Stimulated activated CD4-positive, alpha-beta T cell treated with anti-CD3 and anti-CD28 coated beads, Interleukin-4, amount 100 ng/mL, for 4 hours (primary cell): Measurements from ENCODE around the gene C1orf210.

Source experiments
- DNase-seq, 2 experiments: peaks; one replicate each; pipeline ENCODE4 v3.0.0-alpha.2; 2020

C1orf210 gene

GRCh38 chr1:43312212-43312623, 26.8 kb upstream of the C1orf210 start:
- no peak for DNase-seq

- DNase-seq, result no peak
Measured at GRCh38 chr1:43311521-43311920, 26.1 kb upstream of the C1orf210 start.

GRCh38 chr1:43309405-43310025, 24.1 kb upstream of the C1orf210 start:
- DNase-seq, result no peak

GRCh38 chr1:43308635-43309404, 23.4 kb upstream of the C1orf210 start:
- no peak for DNase-seq

- DNase-seq, result no peak
Measured at GRCh38 chr1:43307458-43308158, 22.2 kb upstream of the C1orf210 start.

- DNase-seq, result no peak
Measured at GRCh38 chr1:43306688-43307457, 21.5 kb upstream of the C1orf210 start.

- DNase-seq, result no peak
Measured at GRCh38 chr1:43305926-43306687, 20.7 kb upstream of the C1orf210 start.

GRCh38 chr1:43305461-43305860, 20.1 kb upstream of the C1orf210 start:
- DNase-seq, result no peak

GRCh38 chr1:43304771-43305300, 19.5 kb upstream of the C1orf210 start:
- DNase-seq, result no peak

- DNase-seq, result no peak
Measured at GRCh38 chr1:43304314-43304681, 18.9 kb upstream of the C1orf210 start.

- DNase-seq, result no peak
Measured at GRCh38 chr1:43303471-43304313, 18.3 kb upstream of the C1orf210 start.

- no peak for DNase-seq
Measured at GRCh38 chr1:43302721-43303470, 17.5 kb upstream of the C1orf210 start.

- DNase-seq, result no peak
Measured at GRCh38 chr1:43302201-43302600, 16.8 kb upstream of the C1orf210 start.

GRCh38 chr1:43300378-43301094, 15.2 kb upstream of the C1orf210 start, which contains the start of gene TIE1:
Gene TIE1 (plus strand): TSS chr1:43300982. CDS start chr1:43301072, 90 bp downstream.
- DNase-seq, result no peak

- no peak for DNase-seq
Measured at GRCh38 chr1:43299101-43299500, 13.7 kb upstream of the C1orf210 start.

- DNase-seq, result no peak
Measured at GRCh38 chr1:43298055-43298454, 12.7 kb upstream of the C1orf210 start.

- DNase-seq, result no peak
Measured at GRCh38 chr1:43296207-43296606, 10.8 kb upstream of the C1orf210 start.

- no peak for DNase-seq
Measured at GRCh38 chr1:43294761-43295160, 9.4 kb upstream of the C1orf210 start.

GRCh38 chr1:43293896-43294760, 8.7 kb upstream of the C1orf210 start:
- no peak for DNase-seq
